NCI-H524 treated with DMSO at 0.1 percent for 48 hours (cell line): ENCODE measurements around the gene SPRTN.

Experiments used
- DNase-seq: peaks from one replicate; lab custom pipeline; 2025; lab: John Stamatoyannopoulos, UW

The SPRTN gene

GRCh38 chr1:231338270-231339128, at the start of gene SPRTN:
SPRTN (plus strand) TSS chr1:231338293; CDS start chr1:231338384, 91 bp downstream.
- no peak for DNase-seq

GRCh38 chr1:231295938-231296337, 42.2 kb upstream of the SPRTN start:
- DNase-seq, result peak; percentile 50

GRCh38 chr1:231301990-231302389, 36.1 kb upstream of the SPRTN start:
- no peak for DNase-seq

GRCh38 chr1:231310391-231310934, 27.6 kb upstream of the SPRTN start:
- no peak for DNase-seq

GRCh38 chr1:231311720-231312431, 26.2 kb upstream of the SPRTN start:
- DNase-seq, result no peak

- DNase-seq, result no peak
These were observed 25.7 kb upstream of the SPRTN start for GRCh38 chr1:231312432-231312788.

GRCh38 chr1:231313661-231314060, 24.4 kb upstream of the SPRTN start:
- no peak for DNase-seq

GRCh38 chr1:231315887-231316286, 22.2 kb upstream of the SPRTN start:
- no peak for DNase-seq

- no peak for DNase-seq
These were observed 20.6 kb upstream of the SPRTN start for GRCh38 chr1:231317306-231318014.

- DNase-seq, result no peak
These were observed 20.1 kb upstream of the SPRTN start for GRCh38 chr1:231318015-231318355.

GRCh38 chr1:231318568-231318967, 19.5 kb upstream of the SPRTN start:
- no peak for DNase-seq

- no peak for DNase-seq
These were observed 19.0 kb upstream of the SPRTN start for GRCh38 chr1:231319080-231319479.

- DNase-seq, result no peak
These were observed 15.1 kb upstream of the SPRTN start for GRCh38 chr1:231322880-231323530.

GRCh38 chr1:231324660-231325059, 13.4 kb upstream of the SPRTN start:
- no peak for DNase-seq

- DNase-seq, result no peak
These were observed 11.8 kb upstream of the SPRTN start for GRCh38 chr1:231326248-231326647.

GRCh38 chr1:231327617-231328016, 10.5 kb upstream of the SPRTN start:
- no peak for DNase-seq

- DNase-seq, result no peak
These were observed 8.6 kb upstream of the SPRTN start for GRCh38 chr1:231329483-231329882.

GRCh38 chr1:231332761-231333160, 5.3 kb upstream of the SPRTN start:
- DNase-seq, result no peak

- DNase-seq, result no peak
These were observed 3.9 kb upstream of the SPRTN start for GRCh38 chr1:231334079-231334666.

- DNase-seq, result no peak
These were observed 3.1 kb upstream of the SPRTN start for GRCh38 chr1:231334952-231335351.
